Epithelial cell of proximal tubule (primary cell): ENCODE measurements around the gene MARK3. TPM values are rescaled to one million over a fixed set of nuclear protein-coding genes. Genes with fewer than 3 reads are reported as not detected.

Experiments used
- DNase-seq: peaks from one replicate; pipeline ENCODE4 v3.0.0-alpha.2; 2011; ENCODE audit warnings: low read depth
- H3K4me3 ChIP-seq: 2 replicates; pipeline ENCODE4 v1.5.1; 2011; ENCODE audit warnings: low read depth, mild to moderate bottlenecking, low read length
- CTCF ChIP-seq: conservative IDR thresholded peaks from 2 replicates; pipeline ENCODE4 v1.5.1; 2012; ENCODE audit warnings: low read depth, mild to moderate bottlenecking, low read length
- total RNA-seq: library from RNA; depleted of rRNA; stranded (reverse); fragments of >200 nt; gene quantifications from 2 replicates; pipeline ENCODE4 v1.2.3, GENCODE V29; 2015

The MARK3 gene
- total RNA-seq, 1 donor from 2014 or later: 47.5 TPM

DNA sequence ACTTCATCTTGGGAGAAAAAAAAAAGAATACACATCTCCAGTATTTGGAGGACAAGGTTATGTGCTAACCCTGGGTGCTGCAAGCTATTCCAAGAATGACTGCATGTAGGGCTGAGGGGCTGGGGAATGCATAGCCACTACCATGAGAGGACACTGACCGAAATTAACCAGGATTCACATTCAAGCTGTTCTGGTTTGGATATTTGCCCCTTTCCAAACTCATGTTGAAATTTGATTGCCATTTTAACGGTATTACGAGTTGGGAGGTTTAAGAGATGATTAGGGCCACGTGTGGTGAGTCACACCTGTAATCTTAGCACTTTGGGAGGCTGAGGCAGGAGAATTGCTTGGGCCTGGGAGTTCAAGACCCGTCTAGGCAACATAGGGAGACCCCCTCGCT, 18.5 kb upstream of the MARK3 start:
- TF ChIP-seq CTCF: no peak
- DNase-seq: no peak
- no peak overlapping the region for H3K4me3 ChIP-seq

DNA sequence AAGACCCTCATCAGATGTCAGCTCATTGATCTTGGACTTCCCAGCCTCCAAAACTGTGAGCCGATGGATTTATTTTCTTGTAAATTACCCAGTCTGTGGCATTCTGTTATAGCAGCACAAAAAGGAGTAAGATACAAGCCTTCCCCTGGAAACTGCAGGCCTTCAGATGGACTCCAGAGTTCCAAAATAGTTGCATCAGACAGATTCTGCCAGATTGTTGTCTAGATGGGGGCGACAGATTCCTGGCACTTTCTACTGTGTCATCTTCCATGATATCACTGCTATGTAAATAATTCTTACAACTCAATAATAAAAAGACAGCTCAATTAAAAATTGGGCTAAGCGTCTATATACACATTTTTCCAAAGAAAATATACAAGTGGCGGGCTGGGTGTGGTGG, 17.2 kb upstream of the MARK3 start:
- no peak for DNase-seq
- no peak for TF ChIP-seq CTCF
- no peak overlapping the region for H3K4me3 ChIP-seq

- no peak for DNase-seq
- TF ChIP-seq CTCF: no peak
- H3K4me3 ChIP-seq: no peak overlapping the region
Observed at GRCh38 chr14:103370087-103370486, 15.1 kb upstream of the MARK3 start.

- no peak for DNase-seq
- no peak overlapping the region for H3K4me3 ChIP-seq
- no peak for TF ChIP-seq CTCF
Observed at GRCh38 chr14:103372017-103372416, 13.2 kb upstream of the MARK3 start.

GRCh38 chr14:103372552-103373304, 12.5 kb upstream of the MARK3 start:
- no peak overlapping the region for H3K4me3 ChIP-seq
- peak; percentile 57 for DNase-seq
- TF ChIP-seq CTCF: no peak

- no peak overlapping the region for H3K4me3 ChIP-seq
- no peak for TF ChIP-seq CTCF
- DNase-seq: no peak
Observed at GRCh38 chr14:103374121-103374520, 11.1 kb upstream of the MARK3 start.

GRCh38 chr14:103377522-103378037, 7.6 kb upstream of the MARK3 start:
- H3K4me3 ChIP-seq: no peak overlapping the region
- TF ChIP-seq CTCF: no peak
- DNase-seq: no peak
